Measurements from ENCODE around the gene EDNRB.

EDNRB gene

DNA sequence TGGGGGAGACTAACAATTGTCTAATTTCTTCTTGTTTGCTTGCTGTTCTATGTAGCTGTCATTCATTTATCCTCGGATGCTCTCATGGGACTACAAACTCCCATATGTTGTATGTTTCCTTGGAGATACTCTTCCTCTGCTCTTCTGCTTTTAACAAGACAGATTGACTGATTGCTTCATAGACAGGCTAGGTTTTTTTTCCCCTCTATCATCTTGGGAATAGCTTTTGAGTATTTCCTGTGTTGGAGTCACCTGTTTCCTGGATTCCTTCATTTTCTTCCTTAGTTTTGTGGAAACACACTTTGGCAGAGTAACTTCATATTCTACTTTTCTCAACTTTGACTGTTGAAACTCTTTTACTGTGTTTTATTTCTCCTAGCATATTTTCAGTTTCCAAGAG is 27.6 kb downstream of the EDNRB start:
- H3K9me3 ChIP-seq = no peaks in the 10 kb centered on the region
- no peak overlapping the region for H3K27ac ChIP-seq
- TF ChIP-seq CTCF (IDR thresholded peaks at IDR 0.05) = no peak
- no peaks in the 10 kb centered on the region for H3K4me1 ChIP-seq (ENCODE audit: control insufficient read depth in 1 of 2, insufficient read depth in 1 of 2, low read depth in 1 of 2, low read length in 1 of 2)
- no peaks in the 10 kb centered on the region for H3K27me3 ChIP-seq
- H3K4me3 ChIP-seq (ENCODE audit: low read depth in 1 of 2, low read length in 1 of 2) = no peak overlapping the region
- H3K36me3 ChIP-seq = no peaks in the 10 kb centered on the region

DNA sequence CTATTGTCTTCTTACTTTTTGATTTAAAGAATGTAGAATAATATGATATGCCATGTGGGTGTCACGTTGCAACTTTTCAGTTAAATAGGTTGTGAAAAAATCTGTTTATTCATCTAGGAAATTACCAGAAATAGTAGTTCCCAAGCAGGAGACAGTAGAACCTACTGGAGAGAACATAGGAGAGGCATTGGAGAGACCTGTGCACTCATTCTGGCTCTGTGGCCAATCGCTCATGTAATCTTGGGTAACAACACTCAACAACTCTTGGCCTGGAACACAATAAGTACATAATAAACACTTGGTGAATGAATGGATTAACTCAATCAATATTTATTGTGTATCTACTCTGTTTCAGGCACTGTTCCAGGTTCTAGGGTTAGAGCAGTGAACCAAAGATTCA is 35.3 kb downstream of the EDNRB start:
- Histone ChIP-seq H3K36me3 (no peaks in the 10 kb centered on the region), H3K9me3 (no peaks in the 10 kb centered on the region), H3K4me3 (ENCODE audit: low read depth in 1 of 2, low read length in 1 of 2) (no peak overlapping the region), H3K27me3 (no peaks in the 10 kb centered on the region), H3K27ac (no peak overlapping the region), H3K4me1 (ENCODE audit: control insufficient read depth in 1 of 2, insufficient read depth in 1 of 2, low read depth in 1 of 2, low read length in 1 of 2) (no peaks in the 10 kb centered on the region)
- TF ChIP-seq CTCF (IDR thresholded peaks at IDR 0.05) = no peak

GRCh38 chr13:77878190-77878589 is 40.4 kb downstream of the EDNRB start:
- Histone ChIP-seq H3K36me3 (no peaks in the 10 kb centered on the region), H3K9me3 (no peaks in the 10 kb centered on the region), H3K27me3 (no peaks in the 10 kb centered on the region), H3K4me3 (ENCODE audit: low read depth in 1 of 2, low read length in 1 of 2) (no peak overlapping the region), H3K27ac (no peak overlapping the region), H3K4me1 (ENCODE audit: control insufficient read depth in 1 of 2, insufficient read depth in 1 of 2, low read depth in 1 of 2, low read length in 1 of 2) (no peaks in the 10 kb centered on the region)
- no peak for TF ChIP-seq CTCF (IDR thresholded peaks at IDR 0.05)

DNA sequence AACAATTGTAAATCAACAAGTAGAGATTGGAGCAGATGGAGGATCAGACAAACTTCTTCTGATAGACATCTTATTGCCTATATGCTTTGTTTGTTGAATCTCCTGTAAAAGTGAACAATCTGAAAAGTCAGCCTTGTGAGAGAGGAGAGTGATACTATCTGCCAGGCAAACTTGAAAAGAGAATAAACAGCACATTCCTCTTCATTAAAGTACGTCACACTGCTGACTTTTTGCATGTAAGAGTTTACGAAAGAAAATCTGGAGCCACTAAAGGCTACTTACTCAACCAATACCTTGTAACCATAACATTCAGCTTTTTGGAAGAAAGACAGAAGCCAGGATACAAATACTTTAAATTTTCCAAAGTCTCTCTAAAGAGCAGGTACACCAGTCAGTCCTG is 42.5 kb downstream of the EDNRB start:
- Histone ChIP-seq H3K4me3 (ENCODE audit: low read depth in 1 of 2, low read length in 1 of 2) (no peak overlapping the region), H3K9me3 (no peaks in the 10 kb centered on the region), H3K27ac (no peak overlapping the region), H3K36me3 (no peaks in the 10 kb centered on the region), H3K4me1 (ENCODE audit: control insufficient read depth in 1 of 2, insufficient read depth in 1 of 2, low read depth in 1 of 2, low read length in 1 of 2) (no peaks in the 10 kb centered on the region), H3K27me3 (no peaks in the 10 kb centered on the region)
- TF ChIP-seq CTCF (IDR thresholded peaks at IDR 0.05) = no peak

DNA sequence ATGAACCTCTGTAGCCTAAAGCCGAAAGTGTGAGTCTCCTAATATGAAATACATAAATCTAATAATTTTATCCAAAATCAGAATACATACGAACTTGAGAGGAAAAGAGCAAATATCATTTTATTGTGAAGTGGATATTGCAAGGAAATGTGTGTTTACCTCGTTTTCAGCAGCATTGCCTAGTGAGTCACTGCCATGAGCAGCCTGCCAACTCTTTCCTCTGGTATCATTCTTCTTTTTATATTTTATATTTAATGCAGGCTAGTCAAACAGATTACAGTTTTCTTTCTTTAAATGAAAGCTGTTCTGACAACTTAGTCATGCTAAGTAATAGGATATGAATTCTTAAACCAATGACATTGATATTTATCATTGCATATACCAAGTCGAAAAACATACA is 44.2 kb downstream of the EDNRB start:
- Histone ChIP-seq H3K27me3 (no peaks in the 10 kb centered on the region), H3K27ac (no peak overlapping the region), H3K36me3 (no peaks in the 10 kb centered on the region), H3K9me3 (no peaks in the 10 kb centered on the region), H3K4me3 (ENCODE audit: low read depth in 1 of 2, low read length in 1 of 2) (no peak overlapping the region), H3K4me1 (ENCODE audit: control insufficient read depth in 1 of 2, insufficient read depth in 1 of 2, low read depth in 1 of 2, low read length in 1 of 2) (no peaks in the 10 kb centered on the region)
- no peak for TF ChIP-seq CTCF (IDR thresholded peaks at IDR 0.05)

DNA sequence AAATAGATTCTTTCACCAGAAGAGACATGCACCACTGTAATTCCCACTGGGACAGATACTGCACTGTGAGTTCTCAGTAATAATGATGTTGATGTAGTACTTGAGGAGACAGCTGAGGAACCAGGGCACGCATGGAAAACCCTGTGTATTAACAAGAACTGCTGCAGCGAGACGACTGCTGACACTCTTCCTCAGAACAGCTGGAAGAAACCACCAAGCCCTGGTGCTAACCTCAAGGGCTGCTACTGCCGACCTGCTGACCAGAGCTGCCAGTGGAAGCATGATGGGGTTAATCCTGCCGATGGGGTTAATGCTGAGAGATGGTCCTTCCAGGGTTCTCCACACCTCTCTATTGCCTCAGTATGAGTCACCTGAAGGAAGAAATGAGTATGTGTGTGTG is 45.6 kb downstream of the EDNRB start:
- no peak overlapping the region for H3K4me3 ChIP-seq (ENCODE audit: low read depth in 1 of 2, low read length in 1 of 2)
- H3K27me3 ChIP-seq = no peaks in the 10 kb centered on the region
- H3K4me1 ChIP-seq (ENCODE audit: control insufficient read depth in 1 of 2, insufficient read depth in 1 of 2, low read depth in 1 of 2, low read length in 1 of 2) = no peaks in the 10 kb centered on the region
- no peaks in the 10 kb centered on the region for H3K9me3 ChIP-seq
- no peak for TF ChIP-seq CTCF (IDR thresholded peaks at IDR 0.05)
- no peaks in the 10 kb centered on the region for H3K36me3 ChIP-seq
- no peak overlapping the region for H3K27ac ChIP-seq

All from neutrophil (primary cell).